Fibroblast of pulmonary artery (primary cell): ENCODE measurements around the gene CACNA1C.

Experiments used
- DNase-seq: peaks from one replicate; pipeline ENCODE4 v3.0.0-alpha.2; 2010; ENCODE audit warnings: low read depth
- H3K4me3 ChIP-seq: replicated peaks from 2 replicates; pipeline ENCODE4 v1.5.1; 2011; ENCODE audit warnings: low read depth, mild to moderate bottlenecking, control low read depth, low read length, moderate library complexity
- TF ChIP-seq, protein P1 (sequence below): IDR thresholded peaks from 2 replicates; pipeline ENCODE4 v1.5.1; 2011; ENCODE audit warnings: mild to moderate bottlenecking, control low read depth, low read length, inconsistent platforms; ENCODE audit errors: missing control alignments

CACNA1C gene

DNA sequence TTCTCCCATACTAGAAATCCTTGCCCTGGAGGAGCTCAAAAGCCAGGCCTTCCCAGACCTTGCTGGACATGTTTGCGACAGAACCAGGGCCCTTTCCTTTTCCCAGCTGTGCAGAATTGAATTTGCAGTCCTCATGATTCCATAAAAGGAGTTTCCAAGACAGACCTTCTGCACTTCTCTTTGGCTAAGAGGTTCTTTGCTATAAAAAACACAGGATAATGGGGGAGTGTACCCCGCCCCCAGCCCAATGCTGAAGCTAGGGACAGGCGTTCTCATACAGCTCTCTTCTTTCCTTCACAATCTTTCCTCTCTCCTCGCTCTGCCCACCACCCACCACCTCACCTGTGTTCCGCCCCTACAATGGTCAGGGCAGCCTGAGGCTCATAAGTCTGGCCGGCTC, 569.7 kb downstream of the CACNA1C start:
- DNase-seq = no peak
- TF ChIP-seq, protein P1, sequence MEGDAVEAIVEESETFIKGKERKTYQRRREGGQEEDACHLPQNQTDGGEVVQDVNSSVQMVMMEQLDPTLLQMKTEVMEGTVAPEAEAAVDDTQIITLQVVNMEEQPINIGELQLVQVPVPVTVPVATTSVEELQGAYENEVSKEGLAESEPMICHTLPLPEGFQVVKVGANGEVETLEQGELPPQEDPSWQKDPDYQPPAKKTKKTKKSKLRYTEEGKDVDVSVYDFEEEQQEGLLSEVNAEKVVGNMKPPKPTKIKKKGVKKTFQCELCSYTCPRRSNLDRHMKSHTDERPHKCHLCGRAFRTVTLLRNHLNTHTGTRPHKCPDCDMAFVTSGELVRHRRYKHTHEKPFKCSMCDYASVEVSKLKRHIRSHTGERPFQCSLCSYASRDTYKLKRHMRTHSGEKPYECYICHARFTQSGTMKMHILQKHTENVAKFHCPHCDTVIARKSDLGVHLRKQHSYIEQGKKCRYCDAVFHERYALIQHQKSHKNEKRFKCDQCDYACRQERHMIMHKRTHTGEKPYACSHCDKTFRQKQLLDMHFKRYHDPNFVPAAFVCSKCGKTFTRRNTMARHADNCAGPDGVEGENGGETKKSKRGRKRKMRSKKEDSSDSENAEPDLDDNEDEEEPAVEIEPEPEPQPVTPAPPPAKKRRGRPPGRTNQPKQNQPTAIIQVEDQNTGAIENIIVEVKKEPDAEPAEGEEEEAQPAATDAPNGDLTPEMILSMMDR = no peak
- no peak overlapping the region for H3K4me3 ChIP-seq

DNA sequence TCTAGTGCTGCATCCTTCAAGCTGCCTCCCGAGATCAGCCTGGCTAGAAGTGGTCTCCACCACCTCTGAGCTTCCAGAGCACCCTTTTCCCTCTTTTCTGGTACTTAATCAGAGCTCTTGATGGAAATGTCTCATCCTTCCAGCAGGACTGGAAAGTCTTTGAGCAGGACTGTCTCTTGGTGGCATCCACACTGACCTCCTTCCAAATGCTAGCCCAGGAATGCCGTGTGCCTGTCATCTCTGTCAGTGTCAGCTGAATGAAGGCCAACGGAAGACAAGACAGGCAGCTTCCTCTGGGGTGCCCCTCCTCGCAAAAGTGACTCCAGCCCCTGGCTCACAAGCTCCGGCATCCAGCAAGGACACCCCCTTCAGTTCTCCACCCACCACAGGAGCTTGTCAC, 570.7 kb downstream of the CACNA1C start:
- DNase-seq = no peak
- H3K4me3 ChIP-seq = no peak overlapping the region
- TF ChIP-seq, protein P1 = no peak

DNA sequence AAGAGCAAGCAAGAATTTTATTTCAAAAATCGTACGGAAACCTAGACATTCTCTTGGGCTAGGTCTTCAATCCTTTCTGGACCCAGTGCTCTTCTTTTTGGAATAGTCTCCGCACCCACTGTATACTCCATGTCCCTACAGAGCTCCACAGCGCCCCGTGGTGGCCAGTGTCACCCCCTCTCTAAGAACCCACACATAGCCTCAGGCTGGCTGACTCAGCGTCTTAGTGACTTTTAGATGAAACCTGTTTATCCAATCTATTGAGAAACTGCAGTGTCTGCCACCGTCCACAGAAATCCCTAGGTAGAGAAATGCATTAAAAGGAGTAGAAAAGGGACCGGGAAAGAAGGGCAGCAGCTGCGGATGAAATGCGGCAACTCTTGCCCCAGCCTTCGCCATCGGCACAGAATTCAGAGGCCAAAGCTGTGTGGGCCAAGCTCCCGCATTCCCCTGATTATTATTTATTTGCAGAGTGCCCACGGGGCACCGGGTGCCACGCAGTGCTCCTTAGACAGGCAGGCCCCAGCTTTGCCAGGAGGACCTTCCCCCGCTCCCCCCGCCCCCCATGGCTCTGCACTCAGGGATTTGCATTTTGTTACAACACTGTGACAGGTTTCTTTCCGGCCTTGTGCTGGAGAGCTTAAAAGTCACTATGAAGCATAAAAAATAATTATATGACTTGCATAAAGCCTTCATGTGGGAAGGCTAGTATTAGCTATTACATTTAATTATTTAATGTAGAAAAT, 571.9 kb downstream of the CACNA1C start:
- H3K4me3 ChIP-seq = no peak overlapping the region
- DNase-seq = no peak
- TF ChIP-seq, protein P1 = peak; percentile 19

DNA sequence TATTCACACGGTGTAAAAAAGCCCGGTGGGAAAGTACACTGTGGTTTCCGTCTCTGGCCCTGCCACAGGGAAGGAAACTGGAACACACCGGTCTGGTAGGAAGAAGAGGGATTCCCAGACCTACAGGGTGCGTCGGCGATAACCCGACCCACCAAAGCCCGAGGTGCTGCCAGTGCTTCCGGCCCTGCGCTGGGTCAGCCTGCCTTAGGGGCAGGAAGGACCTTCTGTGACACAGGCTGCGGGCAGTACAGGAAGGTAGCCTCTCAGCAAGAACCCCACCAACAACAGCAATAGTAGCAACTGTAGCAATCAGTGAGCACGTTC, 572.5 kb downstream of the CACNA1C start:
- no peak overlapping the region for H3K4me3 ChIP-seq
- no peak for DNase-seq
- TF ChIP-seq, protein P1 = no peak

DNA sequence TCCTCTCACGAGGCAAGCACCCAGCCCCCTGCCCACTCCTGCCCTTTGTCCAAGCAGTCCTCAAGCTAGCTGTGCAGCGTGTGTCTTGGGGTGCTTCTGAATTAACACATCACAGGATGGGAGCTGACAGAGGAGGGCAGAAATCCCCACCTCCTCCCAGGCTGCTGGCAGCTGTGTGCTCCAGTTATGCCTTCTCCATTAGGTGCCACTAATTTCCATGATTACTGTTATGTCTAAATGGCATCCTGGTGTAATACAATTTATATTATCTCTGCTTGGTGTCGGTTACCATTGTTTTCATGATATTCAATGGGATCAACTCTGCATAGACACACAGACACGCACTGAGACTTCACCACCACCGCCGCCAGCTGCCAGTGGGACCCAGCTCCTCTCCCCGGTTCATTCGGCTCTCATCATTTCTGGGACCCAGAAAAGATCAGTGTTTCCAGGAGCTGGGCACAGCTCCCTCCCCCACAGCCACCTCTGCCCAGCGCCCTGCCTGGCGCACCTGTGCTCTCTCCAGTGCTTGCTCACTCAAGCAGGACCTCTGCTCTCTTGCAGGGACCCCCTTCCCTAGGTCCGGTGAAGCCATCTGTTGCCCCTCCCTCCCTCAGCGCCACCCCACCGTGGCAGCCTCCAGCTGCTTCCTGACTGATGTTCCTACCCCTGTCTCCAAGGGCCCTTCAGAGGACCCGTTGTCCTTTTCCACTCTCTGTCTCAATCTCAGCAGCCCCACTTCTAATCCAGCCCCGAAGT, 574.5 kb downstream of the CACNA1C start:
- DNase-seq = no peak
- no peak overlapping the region for H3K4me3 ChIP-seq

DNA sequence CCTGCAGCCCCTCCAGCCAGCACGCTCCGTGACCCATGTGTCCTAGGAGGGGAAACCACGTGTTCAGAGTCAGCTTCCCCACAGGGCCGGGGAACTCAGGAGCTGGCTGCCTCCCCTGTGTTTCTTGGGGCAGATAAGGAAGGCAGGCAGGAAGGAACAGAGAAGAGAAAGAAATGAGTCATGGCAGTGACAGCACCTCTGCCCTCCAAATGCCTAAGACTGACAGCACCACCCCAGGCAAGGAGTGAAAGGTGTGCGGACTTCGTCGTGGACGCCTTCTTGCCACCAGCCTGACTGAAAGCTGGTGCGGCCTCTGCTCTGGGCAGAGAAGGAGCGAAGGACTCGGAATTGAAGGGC, 575.0 kb downstream of the CACNA1C start:
- TF ChIP-seq, protein P1 = no peak
- DNase-seq = no peak
- H3K4me3 ChIP-seq = no peak overlapping the region

More for the DNA sequence above, 574.5 kb downstream of the CACNA1C start:
- TF ChIP-seq, protein P1 = no peak

DNA sequence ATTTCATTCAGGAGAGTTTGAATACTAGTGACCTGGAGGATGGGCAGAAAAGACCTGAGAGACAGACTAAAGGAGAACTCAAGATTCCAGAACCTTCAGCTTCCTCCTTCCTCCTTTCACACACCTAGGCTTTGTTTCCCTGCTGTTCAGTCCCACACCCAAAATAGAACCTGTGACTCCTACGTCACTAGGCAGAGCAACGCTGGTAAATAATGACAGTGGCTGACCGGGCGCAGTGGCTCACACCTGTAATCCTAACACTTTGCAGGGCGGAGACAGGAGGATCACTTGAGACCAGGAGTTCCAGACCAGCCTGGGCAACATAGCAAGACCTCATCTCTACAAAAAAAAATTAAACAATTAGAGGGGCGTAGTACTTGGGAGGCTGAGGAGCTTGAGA, 575.6 kb downstream of the CACNA1C start:
- no peak overlapping the region for H3K4me3 ChIP-seq
- TF ChIP-seq, protein P1 = no peak
- DNase-seq = no peak
